WI38 (cell line): ENCODE results near the gene GDF3.
A peak's percentile ranks its signal among the peaks of the same experiment; 100 is the strongest.

Source experiments
- H3K4me3 ChIP-seq: 2 replicates; pipeline ENCODE4 v1.5.1; 2011; ENCODE audit warnings: low read depth, mild to moderate bottlenecking, control low read depth, low read length
- CTCF ChIP-seq: IDR thresholded peaks from 2 replicates; pipeline ENCODE4 v1.5.1; 2012; ENCODE audit warnings: low read depth, mild to moderate bottlenecking, control low read depth, low read length

The GDF3 gene

GRCh38 chr12:7666595-7666994 is 29.0 kb downstream of the GDF3 start:
- TF ChIP-seq CTCF, result no peak
- H3K4me3 ChIP-seq, result no peak overlapping the region

- no peak for TF ChIP-seq CTCF
- H3K4me3 ChIP-seq, result no peak overlapping the region
Observed at GRCh38 chr12:7661741-7662140, 33.8 kb downstream of the GDF3 start.

GRCh38 chr12:7656121-7656520 is 39.5 kb downstream of the GDF3 start:
- TF ChIP-seq CTCF, result no peak

GRCh38 chr12:7650091-7650490 is 45.5 kb downstream of the GDF3 start:
- H3K4me3 ChIP-seq, result no peak overlapping the region
- no peak for TF ChIP-seq CTCF

More at GRCh38 chr12:7656121-7656520, 39.5 kb downstream of the GDF3 start:
- H3K4me3 ChIP-seq, result no peak overlapping the region

GRCh38 chr12:7647071-7647470 is 48.5 kb downstream of the GDF3 start:
- H3K4me3 ChIP-seq, result no peak overlapping the region
- TF ChIP-seq CTCF, result no peak

GRCh38 chr12:7646178-7646475 is 49.4 kb downstream of the GDF3 start:
- H3K4me3 ChIP-seq, result no peak overlapping the region
- no peak for TF ChIP-seq CTCF

DNA sequence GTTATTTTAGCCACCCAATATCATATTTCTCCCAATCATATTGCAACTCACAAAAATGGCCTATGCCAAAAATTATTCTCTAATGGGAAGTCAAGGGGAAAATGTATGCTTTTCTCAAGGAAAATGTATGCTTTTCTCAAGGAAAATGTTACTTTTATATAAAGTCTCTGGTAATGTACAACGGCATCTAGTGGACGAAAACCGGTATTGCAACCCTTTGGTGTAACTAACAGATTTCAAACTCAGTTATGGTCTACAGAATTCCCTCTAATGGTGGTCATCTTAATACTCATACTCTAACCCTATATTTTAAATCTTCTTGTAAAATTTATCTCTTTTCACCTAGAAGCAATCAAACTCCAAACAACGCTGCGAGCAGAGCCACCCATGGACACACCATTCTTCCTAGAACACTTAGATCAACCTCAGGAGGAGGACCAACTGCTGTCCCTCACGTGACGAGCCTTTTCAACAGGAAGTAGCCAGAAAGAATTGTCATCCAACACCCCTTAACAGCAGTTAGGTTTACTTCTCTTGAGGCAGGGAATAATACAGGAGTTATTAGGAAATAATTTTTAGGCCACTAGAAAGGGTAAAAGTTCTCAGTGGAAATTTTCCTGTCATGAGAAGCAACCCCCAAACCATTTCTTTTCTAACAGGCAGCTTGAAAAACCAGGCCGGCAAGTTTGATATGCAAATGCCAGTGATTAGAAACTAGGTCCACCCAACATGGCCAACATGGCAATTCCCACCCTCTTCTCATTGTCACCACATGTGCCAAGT is 50.0 kb downstream of the GDF3 start:
- TF ChIP-seq CTCF, result peak; percentile 76
- no peak overlapping the region for H3K4me3 ChIP-seq
